Measurements from ENCODE around the gene FAM221A. TPM values are rescaled to one million over a fixed set of nuclear protein-coding genes. Genes with fewer than 3 reads are reported as not detected.
A peak's percentile ranks its signal among the peaks of the same experiment; 100 is the strongest.

FAM221A gene
- total and polyA plus RNA-seq, 4 donors, result 2.8 to 12.0 (median 5.4) TPM

DNA sequence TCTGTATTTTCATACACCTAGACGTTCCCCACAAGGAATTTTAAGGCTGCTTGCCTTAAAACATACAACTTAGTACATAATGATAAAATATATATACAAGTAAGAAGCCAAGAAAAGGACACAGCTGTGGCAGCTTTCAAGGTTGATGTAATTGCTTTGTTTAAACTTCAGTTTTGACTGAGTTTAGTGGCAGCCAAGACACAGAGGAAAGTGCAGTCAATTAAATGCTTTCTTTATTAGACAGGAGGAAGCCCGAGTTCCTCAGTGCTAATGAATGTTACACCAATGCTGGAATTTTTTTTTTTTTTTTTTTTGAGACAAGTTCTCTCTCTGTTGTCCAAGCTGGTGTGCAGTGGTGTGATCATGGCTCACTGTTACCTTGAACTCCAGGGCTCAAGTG, 18.8 kb downstream of the FAM221A start:
- Histone ChIP-seq H3K9ac (ENCODE audit: low read depth in 1 of 2, low read length in 2 of 2) (no peak overlapping the region), H3K9me3 (ENCODE audit: control insufficient read depth in 4 of 4, low read length in 3 of 4) (no peaks in the 10 kb centered on the region), H3K27ac (ENCODE audit: low read depth in 1 of 2, low read length in 2 of 2) (no peak overlapping the region), H3K27me3 (ENCODE audit: control insufficient read depth in 4 of 4, insufficient read depth in 4 of 4, low read length in 3 of 4) (no peaks in the 10 kb centered on the region), H3K4me3 (ENCODE audit: low read depth in 1 of 3, low read length in 3 of 3) (no peak overlapping the region), H3K4me1 (ENCODE audit: control insufficient read depth in 4 of 4, insufficient read depth in 4 of 4, low read length in 3 of 4) (no peaks in the 10 kb centered on the region), H3K36me3 (ENCODE audit: control insufficient read depth in 4 of 4, insufficient read depth in 3 of 4, low read depth in 1 of 4, low read length in 3 of 4) (peaks cover 0 to 20% (median 9%) of the 10 kb centered on the region in 4 donors)
- WGBS, result 79% methylated on average over 2 of the region's 2 CpGs
- no peak for TF ChIP-seq YY1 (IDR thresholded peaks at IDR 0.05)
- TF ChIP-seq FOXA2 (IDR thresholded peaks at IDR 0.05), result no peak
- TF ChIP-seq, protein P1, sequence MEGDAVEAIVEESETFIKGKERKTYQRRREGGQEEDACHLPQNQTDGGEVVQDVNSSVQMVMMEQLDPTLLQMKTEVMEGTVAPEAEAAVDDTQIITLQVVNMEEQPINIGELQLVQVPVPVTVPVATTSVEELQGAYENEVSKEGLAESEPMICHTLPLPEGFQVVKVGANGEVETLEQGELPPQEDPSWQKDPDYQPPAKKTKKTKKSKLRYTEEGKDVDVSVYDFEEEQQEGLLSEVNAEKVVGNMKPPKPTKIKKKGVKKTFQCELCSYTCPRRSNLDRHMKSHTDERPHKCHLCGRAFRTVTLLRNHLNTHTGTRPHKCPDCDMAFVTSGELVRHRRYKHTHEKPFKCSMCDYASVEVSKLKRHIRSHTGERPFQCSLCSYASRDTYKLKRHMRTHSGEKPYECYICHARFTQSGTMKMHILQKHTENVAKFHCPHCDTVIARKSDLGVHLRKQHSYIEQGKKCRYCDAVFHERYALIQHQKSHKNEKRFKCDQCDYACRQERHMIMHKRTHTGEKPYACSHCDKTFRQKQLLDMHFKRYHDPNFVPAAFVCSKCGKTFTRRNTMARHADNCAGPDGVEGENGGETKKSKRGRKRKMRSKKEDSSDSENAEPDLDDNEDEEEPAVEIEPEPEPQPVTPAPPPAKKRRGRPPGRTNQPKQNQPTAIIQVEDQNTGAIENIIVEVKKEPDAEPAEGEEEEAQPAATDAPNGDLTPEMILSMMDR (IDR thresholded peaks at IDR 0.05; ENCODE audit: low read depth, low read length, missing input control), result no peak
- DNase-seq (ENCODE audit: low spot score), result no peak

DNA sequence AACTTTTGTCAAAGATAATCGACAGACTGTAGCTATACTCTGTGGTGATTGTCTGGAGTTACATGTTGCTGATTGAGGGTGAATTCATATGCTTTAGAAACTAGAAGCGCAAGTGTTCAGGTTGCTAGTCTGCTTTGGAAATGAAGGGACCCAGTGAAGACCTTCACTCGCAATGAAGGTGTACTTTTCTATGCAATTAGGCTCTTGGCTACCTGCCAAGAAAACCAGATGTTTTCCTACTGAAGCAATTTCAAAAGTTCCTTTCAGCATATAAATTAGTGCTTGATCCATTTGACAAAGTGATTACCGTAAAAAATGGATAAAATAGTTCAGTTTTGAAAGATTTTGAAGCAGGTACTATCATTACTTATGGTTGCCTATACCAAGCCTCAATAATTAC, 20.0 kb downstream of the FAM221A start:
- TF ChIP-seq SP1 (IDR thresholded peaks at IDR 0.05) (no peak), TAF1 (conservative IDR thresholded peaks at IDR 0.05) (no peak), RAD21 (IDR thresholded peaks at IDR 0.05) (no peak), HNF4A (conservative IDR thresholded peaks at IDR 0.05) (no peak), EGR1 (IDR thresholded peaks at IDR 0.05; ENCODE audit: low read depth in 2 of 2) (no peak), NR2F2 (IDR thresholded peaks at IDR 0.05) (no peak)
- TF ChIP-seq, protein P2, sequence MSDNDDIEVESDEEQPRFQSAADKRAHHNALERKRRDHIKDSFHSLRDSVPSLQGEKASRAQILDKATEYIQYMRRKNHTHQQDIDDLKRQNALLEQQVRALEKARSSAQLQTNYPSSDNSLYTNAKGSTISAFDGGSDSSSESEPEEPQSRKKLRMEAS (IDR thresholded peaks at IDR 0.05), result no peak
- TF ChIP-seq, protein P3, sequence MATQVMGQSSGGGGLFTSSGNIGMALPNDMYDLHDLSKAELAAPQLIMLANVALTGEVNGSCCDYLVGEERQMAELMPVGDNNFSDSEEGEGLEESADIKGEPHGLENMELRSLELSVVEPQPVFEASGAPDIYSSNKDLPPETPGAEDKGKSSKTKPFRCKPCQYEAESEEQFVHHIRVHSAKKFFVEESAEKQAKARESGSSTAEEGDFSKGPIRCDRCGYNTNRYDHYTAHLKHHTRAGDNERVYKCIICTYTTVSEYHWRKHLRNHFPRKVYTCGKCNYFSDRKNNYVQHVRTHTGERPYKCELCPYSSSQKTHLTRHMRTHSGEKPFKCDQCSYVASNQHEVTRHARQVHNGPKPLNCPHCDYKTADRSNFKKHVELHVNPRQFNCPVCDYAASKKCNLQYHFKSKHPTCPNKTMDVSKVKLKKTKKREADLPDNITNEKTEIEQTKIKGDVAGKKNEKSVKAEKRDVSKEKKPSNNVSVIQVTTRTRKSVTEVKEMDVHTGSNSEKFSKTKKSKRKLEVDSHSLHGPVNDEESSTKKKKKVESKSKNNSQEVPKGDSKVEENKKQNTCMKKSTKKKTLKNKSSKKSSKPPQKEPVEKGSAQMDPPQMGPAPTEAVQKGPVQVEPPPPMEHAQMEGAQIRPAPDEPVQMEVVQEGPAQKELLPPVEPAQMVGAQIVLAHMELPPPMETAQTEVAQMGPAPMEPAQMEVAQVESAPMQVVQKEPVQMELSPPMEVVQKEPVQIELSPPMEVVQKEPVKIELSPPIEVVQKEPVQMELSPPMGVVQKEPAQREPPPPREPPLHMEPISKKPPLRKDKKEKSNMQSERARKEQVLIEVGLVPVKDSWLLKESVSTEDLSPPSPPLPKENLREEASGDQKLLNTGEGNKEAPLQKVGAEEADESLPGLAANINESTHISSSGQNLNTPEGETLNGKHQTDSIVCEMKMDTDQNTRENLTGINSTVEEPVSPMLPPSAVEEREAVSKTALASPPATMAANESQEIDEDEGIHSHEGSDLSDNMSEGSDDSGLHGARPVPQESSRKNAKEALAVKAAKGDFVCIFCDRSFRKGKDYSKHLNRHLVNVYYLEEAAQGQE (IDR thresholded peaks at IDR 0.05), result no peak
- Histone ChIP-seq H3K27ac (ENCODE audit: low read depth in 1 of 2, low read length in 2 of 2) (no peak overlapping the region), H3K4me3 (ENCODE audit: low read depth in 1 of 3, low read length in 3 of 3) (no peak overlapping the region), H3K4me1 (ENCODE audit: control insufficient read depth in 4 of 4, insufficient read depth in 4 of 4, low read length in 3 of 4) (no peaks in the 10 kb centered on the region), H3K9ac (ENCODE audit: low read depth in 1 of 2, low read length in 2 of 2) (no peak overlapping the region), H3K36me3 (ENCODE audit: control insufficient read depth in 4 of 4, insufficient read depth in 3 of 4, low read depth in 1 of 4, low read length in 3 of 4) (peaks cover 0 to 19% (median 14%) of the 10 kb centered on the region in 4 donors), H3K27me3 (ENCODE audit: control insufficient read depth in 4 of 4, insufficient read depth in 4 of 4, low read length in 3 of 4) (no peaks in the 10 kb centered on the region), H3K9me3 (ENCODE audit: control insufficient read depth in 4 of 4, low read length in 3 of 4) (peaks cover 0 to 4% (median 0%) of the 10 kb centered on the region in 4 donors)
- WGBS, result 89% methylated on average over 4 of the region's 4 CpGs
- DNase-seq (ENCODE audit: low spot score), result no peak

DNA sequence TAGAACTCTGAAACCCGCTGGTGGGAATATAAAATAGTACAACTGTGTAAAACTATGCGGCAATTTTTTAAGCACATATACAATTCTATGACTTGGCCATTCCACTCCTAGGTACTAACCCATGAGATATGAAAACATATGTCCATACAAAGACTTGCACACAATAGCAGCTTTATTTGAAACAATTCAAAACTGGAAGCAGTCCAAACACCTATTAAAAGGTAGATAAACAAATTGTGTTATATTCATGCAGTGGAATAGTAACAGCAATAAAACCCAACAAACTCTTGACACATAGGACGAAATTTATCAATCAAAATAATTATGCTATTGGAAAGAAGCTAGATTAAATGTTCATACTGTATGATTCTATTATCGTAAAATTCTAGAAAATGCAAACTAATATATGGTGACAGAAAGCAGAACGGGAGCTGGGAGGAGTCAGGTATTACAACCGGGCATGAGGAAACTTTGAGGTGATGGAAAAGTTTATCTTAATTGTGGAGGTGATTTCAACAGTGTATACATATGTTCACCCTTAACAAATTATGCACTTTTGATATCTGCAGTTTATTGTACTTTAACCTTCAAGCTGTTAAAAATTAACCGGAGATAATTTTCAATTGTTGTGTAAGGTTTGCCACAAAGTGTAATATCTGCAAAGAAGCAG, 29.2 kb downstream of the FAM221A start:
- Histone ChIP-seq H3K4me3 (ENCODE audit: low read depth in 1 of 3, low read length in 3 of 3) (no peak overlapping the region), H3K4me1 (ENCODE audit: control insufficient read depth in 4 of 4, insufficient read depth in 4 of 4, low read length in 3 of 4) (no peaks in the 10 kb centered on the region), H3K27ac (ENCODE audit: low read depth in 1 of 2, low read length in 2 of 2) (no peak overlapping the region), H3K27me3 (ENCODE audit: control insufficient read depth in 4 of 4, insufficient read depth in 4 of 4, low read length in 3 of 4) (no peaks in the 10 kb centered on the region), H3K9ac (ENCODE audit: low read depth in 1 of 2, low read length in 2 of 2) (no peak overlapping the region), H3K9me3 (ENCODE audit: control insufficient read depth in 4 of 4, low read length in 3 of 4) (peaks cover 0 to 12% (median 5%) of the 10 kb centered on the region in 4 donors), H3K36me3 (ENCODE audit: control insufficient read depth in 4 of 4, insufficient read depth in 3 of 4, low read depth in 1 of 4, low read length in 3 of 4) (peaks cover 1 to 12% (median 9%) of the 10 kb centered on the region in 4 donors)
- WGBS, result 73% methylated on average over 7 of the region's 7 CpGs
- no peak for DNase-seq (ENCODE audit: low spot score)
- TF ChIP-seq SP1 (IDR thresholded peaks at IDR 0.05), result peak; percentile 40
- TF ChIP-seq HNF4G (IDR thresholded peaks at IDR 0.05), result no peak
- peak; percentile 20 to 22 for TF ChIP-seq RXRA (IDR thresholded peaks at IDR 0.05)
- TF ChIP-seq YY1 (IDR thresholded peaks at IDR 0.05), result no peak
- TF ChIP-seq GABPA (IDR thresholded peaks at IDR 0.05 in 1 of 2, conservative IDR thresholded peaks at IDR 0.05 in 1 of 2), result no peak
- TF ChIP-seq JUND (IDR thresholded peaks at IDR 0.05), result peak in 1 of 2 donors; percentile 14
- peak; percentile 43 to 71 for TF ChIP-seq HNF4A (conservative IDR thresholded peaks at IDR 0.05)
